ENCODE results near the gene TBL1Y.

TBL1Y gene

GRCh38 chrY:6989886-6990620, 79.6 kb downstream of the TBL1Y start:
- H3K4me3 ChIP-seq (ENCODE audit: low read depth, low read length) = no peak overlapping the region
- DNase-seq (ENCODE audit: low read depth) = no peak
- TF ChIP-seq CTCF (IDR thresholded peaks at IDR 0.05; ENCODE audit: control insufficient read depth, extremely low read depth, insufficient read depth) = no peak

- DNase-seq (ENCODE audit: low read depth) = no peak
- H3K4me3 ChIP-seq (ENCODE audit: low read depth, low read length) = no peak overlapping the region
- TF ChIP-seq CTCF (IDR thresholded peaks at IDR 0.05; ENCODE audit: control insufficient read depth, extremely low read depth, insufficient read depth) = no peak
Measured at GRCh38 chrY:6992041-6992440, 81.5 kb downstream of the TBL1Y start.

- DNase-seq (ENCODE audit: low read depth) = no peak
- no peak overlapping the region for H3K4me3 ChIP-seq (ENCODE audit: low read depth, low read length)
- TF ChIP-seq CTCF (IDR thresholded peaks at IDR 0.05; ENCODE audit: control insufficient read depth, extremely low read depth, insufficient read depth) = no peak
Measured at GRCh38 chrY:6995987-6996386, 85.5 kb downstream of the TBL1Y start.

GRCh38 chrY:6997503-6998066, 87.1 kb downstream of the TBL1Y start:
- TF ChIP-seq CTCF (IDR thresholded peaks at IDR 0.05; ENCODE audit: control insufficient read depth, extremely low read depth, insufficient read depth) = no peak
- H3K4me3 ChIP-seq (ENCODE audit: low read depth, low read length) = no peak overlapping the region
- DNase-seq (ENCODE audit: low read depth) = no peak

GRCh38 chrY:6999905-7000304, 89.4 kb downstream of the TBL1Y start:
- no peak overlapping the region for H3K4me3 ChIP-seq (ENCODE audit: low read depth, low read length)
- no peak for TF ChIP-seq CTCF (IDR thresholded peaks at IDR 0.05; ENCODE audit: control insufficient read depth, extremely low read depth, insufficient read depth)
- no peak for DNase-seq (ENCODE audit: low read depth)

GRCh38 chrY:7002581-7002980, 92.1 kb downstream of the TBL1Y start:
- H3K4me3 ChIP-seq (ENCODE audit: low read depth, low read length) = no peak overlapping the region
- no peak for TF ChIP-seq CTCF (IDR thresholded peaks at IDR 0.05; ENCODE audit: control insufficient read depth, extremely low read depth, insufficient read depth)
- DNase-seq (ENCODE audit: low read depth) = no peak

- H3K4me3 ChIP-seq (ENCODE audit: low read depth, low read length) = no peak overlapping the region
- no peak for TF ChIP-seq CTCF (IDR thresholded peaks at IDR 0.05; ENCODE audit: control insufficient read depth, extremely low read depth, insufficient read depth)
- DNase-seq (ENCODE audit: low read depth) = no peak
Measured at GRCh38 chrY:7007911-7008310, 97.4 kb downstream of the TBL1Y start.

Data from LNCaP clone FGC (cell line).